Thyroid gland (tissue), 4 donors: ENCODE results near the gene RNF166. TPM values are rescaled to one million over a fixed set of nuclear protein-coding genes. Genes with fewer than 3 reads are reported as not detected.

Source experiments
- DNase-seq, 2 donors: peaks; one replicate each; pipeline ENCODE4 v3.0.0-alpha.2; 2019
- H3K27ac ChIP-seq, 3 donors: fragments of 200-600 bp; sonication (generic); 1 replicate in 2 of 3; 2 replicates in 1 of 3; pipeline ENCODE4 v1.5.1; 2016 to 2019; ENCODE audit warnings: mild to moderate bottlenecking in 1 of 3, moderate library complexity in 1 of 3
- H3K27me3 ChIP-seq: fragments of 200-600 bp; sonication (generic); one replicate; pipeline ENCODE4 v1.5.1; 2019
- H3K36me3 ChIP-seq, 2 donors: fragments of 200-600 bp; sonication (generic); one replicate each; pipeline ENCODE4 v1.5.1; 2016 to 2019
- H3K4me1 ChIP-seq, 2 donors: fragments of 200-600 bp; sonication (generic); one replicate each; pipeline ENCODE4 v1.5.1; 2017 to 2019
- H3K4me3 ChIP-seq, 3 donors: fragments of 200-600 bp; sonication (generic); replicated peaks in 1 of 3; 1 replicate in 2 of 3; 2 replicates in 1 of 3; pipeline ENCODE4 v1.5.1; 2016; ENCODE audit warnings: mild to moderate bottlenecking in 1 of 3
- H3K9me3 ChIP-seq: fragments of 200-600 bp; sonication (generic); one replicate; pipeline ENCODE4 v1.5.1; 2017
- CTCF ChIP-seq, 6 experiments: fragments of 200-600 bp in 3 of 6; fragments of 450-650 bp in 3 of 6; sonication (generic) in 3 of 6; IDR thresholded peaks; one replicate each; pipeline ENCODE4 v1.5.1; 2016 to 2019; ENCODE audit warnings: antibody characterized with exemption in 6 of 6, mild to moderate bottlenecking in 2 of 6, inconsistent platforms in 1 of 6, moderate library complexity in 1 of 6
- POLR2A ChIP-seq, 2 donors: fragments of 450-650 bp; IDR thresholded peaks; one replicate each; pipeline ENCODE4 v1.6.1; 2017; ENCODE audit warnings: antibody characterized with exemption in 2 of 2, mild to moderate bottlenecking in 2 of 2, moderate library complexity in 1 of 2
- WGBS, 2 donors: methylation state at CpG; one replicate each; pipeline ENCODE4 v1.1.5; 2017; 5-methylcytosine and 5-hydroxymethylcytosine counted together
- intact Hi-C: fragments of 100-400 bp; cut with DNase I; formaldehyde crosslinking; loops from one replicate; pipeline ENCODE4 v1.15.1; 2023
- total RNA-seq, 4 donors: library from RNA; depleted of rRNA; stranded (reverse); fragments of >200 nt; gene quantifications; one replicate each; pipeline ENCODE4 v1.2.3, GENCODE V29; 2016

The RNF166 gene
- total RNA-seq, 4 donors from 2014 or later = 12.5 to 26.8 (median 19.1) TPM

GRCh38 chr16:88653101-88653500 lies 53.1 kb downstream of the RNF166 start:
- no peak for DNase-seq
- TF ChIP-seq POLR2A (IDR thresholded peaks at IDR 0.05) (no peak), CTCF (IDR thresholded peaks at IDR 0.05) (no peak)
- H3K4me3 ChIP-seq = no peak overlapping the region
- no peaks in the 10 kb centered on the region for H3K36me3 ChIP-seq
- WGBS, 2 donors = 90 to 92% methylated on average over 13 of the region's 13 CpGs
- no peaks in the 10 kb centered on the region for H3K27me3 ChIP-seq
- intact Hi-C loops = loop anchor here (10.0 kb wide), 2 partner anchors 78 to 208 kb away; partner anchors contain the start of gene ZC3H18
- H3K27ac ChIP-seq = no peak overlapping the region
- H3K9me3 ChIP-seq = no peaks in the 10 kb centered on the region
- H3K4me1 ChIP-seq = peaks cover 17 to 19% of the 10 kb centered on the region in 2 donors

GRCh38 chr16:88652762-88653063 lies 53.5 kb downstream of the RNF166 start:
- no peak overlapping the region for H3K27ac ChIP-seq
- no peak overlapping the region for H3K4me3 ChIP-seq
- H3K36me3 ChIP-seq = no peaks in the 10 kb centered on the region
- H3K27me3 ChIP-seq = no peaks in the 10 kb centered on the region
- TF ChIP-seq CTCF (IDR thresholded peaks at IDR 0.05) (no peak), POLR2A (IDR thresholded peaks at IDR 0.05) (no peak)
- WGBS, 2 donors = 96 to 97% methylated on average over 4 to 6 of the region's 8 CpGs
- H3K4me1 ChIP-seq = peaks cover 17 to 19% of the 10 kb centered on the region in 2 donors
- no peaks in the 10 kb centered on the region for H3K9me3 ChIP-seq
- intact Hi-C loops = loop anchor here (10.0 kb wide), 2 partner anchors 78 to 208 kb away; partner anchors contain the start of gene ZC3H18
- no peak for DNase-seq

GRCh38 chr16:88651989-88652761 lies 54.0 kb downstream of the RNF166 start:
- H3K36me3 ChIP-seq = no peaks in the 10 kb centered on the region
- H3K4me1 ChIP-seq = peaks cover 17 to 19% of the 10 kb centered on the region in 2 donors
- TF ChIP-seq POLR2A (IDR thresholded peaks at IDR 0.05) = no peak
- no peak for TF ChIP-seq CTCF (IDR thresholded peaks at IDR 0.05)
- H3K4me3 ChIP-seq = peak overlapping the region in 1 of 3 donors; percentile 70
- WGBS, 2 donors = 77 to 98% methylated on average over 10 to 14 of the region's 29 CpGs
- H3K27ac ChIP-seq = peak overlapping the region; percentile 58 to 83 (median 73)
- H3K9me3 ChIP-seq = no peaks in the 10 kb centered on the region
- intact Hi-C loops = loop anchor here (10.0 kb wide), 2 partner anchors 77 to 207 kb away; partner anchors contain the start of gene ZC3H18
- no peak for DNase-seq
- no peaks in the 10 kb centered on the region for H3K27me3 ChIP-seq

GRCh38 chr16:88651276-88651988 lies 54.8 kb downstream of the RNF166 start:
- Histone ChIP-seq H3K27me3 (no peaks in the 10 kb centered on the region), H3K4me3 (peak overlapping the region in 2 of 3 donors; percentile 42 to 70), H3K27ac (peak overlapping the region; percentile 58 to 83 (median 73)), H3K9me3 (no peaks in the 10 kb centered on the region), H3K4me1 (peaks cover 17 to 19% of the 10 kb centered on the region in 2 donors), H3K36me3 (no peaks in the 10 kb centered on the region)
- intact Hi-C loops = loop anchor here (10.0 kb wide), 2 partner anchors 77 to 207 kb away; partner anchors contain the start of gene ZC3H18
- TF ChIP-seq POLR2A (IDR thresholded peaks at IDR 0.05) (peak in 1 of 2 donors; percentile 2), CTCF (IDR thresholded peaks at IDR 0.05) (no peak)
- DNase-seq = peak; percentile 92 to 94
- WGBS, 2 donors = 9 to 44% methylated on average over 8 to 12 of the region's 24 CpGs
